Measurements from ENCODE around the gene ZDHHC3. TPM values are rescaled to one million over a fixed set of nuclear protein-coding genes. Genes with fewer than 3 reads are reported as not detected.

The ZDHHC3 gene
- total RNA-seq, 1 experiment from 2014 or later = 58.0 TPM

DNA sequence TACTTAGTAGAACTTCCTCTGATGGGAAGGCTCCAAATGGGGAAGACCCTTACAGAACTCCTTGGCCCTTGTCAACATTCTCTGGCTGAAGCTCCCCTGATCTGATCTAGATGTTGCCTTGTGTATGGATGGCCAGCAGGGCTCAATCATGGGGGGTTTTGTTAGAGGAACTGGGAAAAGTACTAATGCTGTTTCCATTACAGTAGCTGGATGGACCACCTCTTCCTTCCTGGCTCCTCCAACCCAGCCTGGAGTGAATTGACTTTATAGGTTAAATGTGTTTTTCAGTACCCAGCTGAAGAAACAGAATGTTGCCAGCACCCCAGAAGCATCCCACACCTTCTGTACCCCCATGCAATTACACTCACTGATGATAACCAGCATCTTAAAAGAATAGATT lies 27.4 kb upstream of the ZDHHC3 start:
- no peaks in the 10 kb centered on the region for H3K27me3 Mint-ChIP-seq (ENCODE audit: low read depth)
- POLR2A ChIA-PET = no interaction called here
- no peak overlapping the region for H3K4me3 Mint-ChIP-seq
- TF ChIP-seq KAT7 (CRISPR knock-in tag; IDR thresholded peaks at IDR 0.05; ENCODE audit: borderline replicate concordance) = no peak
- TF ChIP-seq, protein P1, sequence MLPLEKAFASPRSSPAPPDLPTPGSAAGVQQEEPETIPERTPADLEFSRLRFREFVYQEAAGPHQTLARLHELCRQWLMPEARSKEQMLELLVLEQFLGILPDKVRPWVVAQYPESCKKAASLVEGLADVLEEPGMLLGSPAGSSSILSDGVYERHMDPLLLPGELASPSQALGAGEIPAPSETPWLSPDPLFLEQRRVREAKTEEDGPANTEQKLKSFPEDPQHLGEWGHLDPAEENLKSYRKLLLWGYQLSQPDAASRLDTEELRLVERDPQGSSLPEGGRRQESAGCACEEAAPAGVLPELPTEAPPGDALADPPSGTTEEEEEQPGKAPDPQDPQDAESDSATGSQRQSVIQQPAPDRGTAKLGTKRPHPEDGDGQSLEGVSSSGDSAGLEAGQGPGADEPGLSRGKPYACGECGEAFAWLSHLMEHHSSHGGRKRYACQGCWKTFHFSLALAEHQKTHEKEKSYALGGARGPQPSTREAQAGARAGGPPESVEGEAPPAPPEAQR (CRISPR knock-in tag; IDR thresholded peaks at IDR 0.05) = no peak
- TF ChIP-seq GTF2I (CRISPR knock-in tag; conservative IDR thresholded peaks at IDR 0.05) = no peak
- TF ChIP-seq MXD4 (CRISPR knock-in tag; IDR thresholded peaks at IDR 0.05; ENCODE audit: borderline replicate concordance) = no peak
- TF ChIP-seq ERG (CRISPR knock-in tag; IDR thresholded peaks at IDR 0.05) = no peak
- H3K9me3 Mint-ChIP-seq = peaks cover 26% of the 10 kb centered on the region
- no peak overlapping the region for H3K27ac Mint-ChIP-seq
- DNase-seq (ENCODE audit: low spot score) (no peak), ATAC-seq (no peak)
- peaks cover 81% of the 10 kb centered on the region for H3K36me3 Mint-ChIP-seq
- H3K4me1 Mint-ChIP-seq = no peaks in the 10 kb centered on the region
- CTCF ChIA-PET = interaction anchor here (2.4 kb wide), 1 partner anchor 11 kb away, joined by 8 read pairs; no protein-coding TSS in a partner anchor

- Mint-ChIP-seq H3K36me3 (peaks cover 81% of the 10 kb centered on the region), H3K9me3 (peaks cover 26% of the 10 kb centered on the region), H3K4me1 (no peaks in the 10 kb centered on the region), H3K4me3 (no peak overlapping the region), H3K27me3 (ENCODE audit: low read depth) (no peaks in the 10 kb centered on the region), H3K27ac (no peak overlapping the region)
- DNase-seq (ENCODE audit: low spot score) (no peak), ATAC-seq (no peak)
- POLR2A ChIA-PET = no interaction called here
- TF ChIP-seq ZNF138 (CRISPR knock-in tag; conservative IDR thresholded peaks at IDR 0.05) = no peak
- no peak for TF ChIP-seq ZNF671 (CRISPR knock-in tag; IDR thresholded peaks at IDR 0.05)
- no peak for TF ChIP-seq ATF6 (CRISPR knock-in tag; IDR thresholded peaks at IDR 0.05)
- CTCF ChIA-PET = interaction anchor here (2.4 kb wide), 1 partner anchor 10 kb away, joined by 8 read pairs; no protein-coding TSS in a partner anchor
Measured at GRCh38 chr3:45002720-45003119, 26.7 kb upstream of the ZDHHC3 start.

- Mint-ChIP-seq H3K4me3 (no peak overlapping the region), H3K27ac (no peak overlapping the region), H3K27me3 (ENCODE audit: low read depth) (no peaks in the 10 kb centered on the region), H3K9me3 (peaks cover 26% of the 10 kb centered on the region), H3K36me3 (peaks cover 81% of the 10 kb centered on the region), H3K4me1 (no peaks in the 10 kb centered on the region)
- ChIA-PET POLR2A (no interaction called here), CTCF (interaction anchor here (2.4 kb wide), 1 partner anchor 10 kb away, joined by 8 read pairs; no protein-coding TSS in a partner anchor)
- DNase-seq (ENCODE audit: low spot score) = no peak
- ATAC-seq = no peak
- TF ChIP-seq ZNF121 (CRISPR knock-in tag; IDR thresholded peaks at IDR 0.05) (no peak), TEAD4 (CRISPR knock-in tag; IDR thresholded peaks at IDR 0.05) (no peak), HMGA2 (CRISPR knock-in tag; IDR thresholded peaks at IDR 0.05) (no peak), PRRX2 (CRISPR knock-in tag; IDR thresholded peaks at IDR 0.05) (no peak), CDX4 (CRISPR knock-in tag; IDR thresholded peaks at IDR 0.05; ENCODE audit: borderline replicate concordance) (no peak), MYBL2 (CRISPR knock-in tag; IDR thresholded peaks at IDR 0.05) (no peak), TP53 (CRISPR knock-in tag; IDR thresholded peaks at IDR 0.05) (no peak), AR (CRISPR knock-in tag; IDR thresholded peaks at IDR 0.05) (no peak), NR2C2 (CRISPR knock-in tag; IDR thresholded peaks at IDR 0.05) (no peak), KAT7 (CRISPR knock-in tag; IDR thresholded peaks at IDR 0.05; ENCODE audit: borderline replicate concordance) (no peak), ZNF138 (CRISPR knock-in tag; conservative IDR thresholded peaks at IDR 0.05) (no peak)
Measured at GRCh38 chr3:45002139-45002660, 26.2 kb upstream of the ZDHHC3 start.
